ENCODE results near the gene NXPE1.

DNA sequence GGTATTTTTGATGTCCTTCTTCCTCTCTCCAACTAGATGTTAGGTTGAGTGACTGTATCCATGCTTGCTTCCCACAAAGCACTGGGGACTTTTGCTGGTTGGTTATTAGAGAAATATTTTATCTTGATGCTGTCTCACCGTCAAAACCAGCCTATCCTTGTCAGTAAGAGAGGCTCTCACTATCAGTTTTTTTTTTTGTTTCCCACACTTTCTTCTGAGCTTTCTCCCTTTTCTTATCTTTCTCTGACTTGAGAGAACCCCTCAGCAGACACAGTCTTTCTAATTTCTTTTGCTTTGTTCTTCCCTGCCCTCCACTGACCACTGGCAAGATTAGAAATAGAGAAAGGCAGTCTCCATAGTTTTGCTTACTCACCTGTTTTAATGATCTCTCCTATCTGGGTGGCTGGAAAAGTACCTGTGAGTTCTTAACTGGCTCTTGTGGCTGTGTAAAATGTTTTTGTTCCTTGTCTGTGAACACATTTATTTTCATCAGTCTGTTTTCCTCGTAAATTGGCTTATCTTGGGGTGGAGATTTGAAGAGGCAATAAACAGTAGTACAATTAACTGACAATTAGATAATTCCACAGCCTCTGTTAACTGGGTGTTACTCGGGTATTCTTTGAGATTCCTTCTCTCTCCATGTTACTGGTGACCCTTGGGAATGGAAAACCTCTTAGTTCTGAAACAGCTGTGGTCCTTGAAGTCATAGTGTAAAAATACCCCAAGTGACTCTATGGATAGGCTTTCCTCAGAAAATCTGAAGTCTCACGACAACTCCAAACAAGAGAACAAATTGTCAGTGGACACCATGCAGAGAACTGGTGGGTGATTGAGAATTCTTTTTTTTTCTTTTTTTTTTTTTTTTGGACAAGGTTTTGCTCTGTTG lies at the start of gene NXPE1:
- TF ChIP-seq CTCF (IDR thresholded peaks at IDR 0.05; ENCODE audit: insufficient read depth, low read length) (no peak), SPI1 (IDR thresholded peaks at IDR 0.05; ENCODE audit: borderline replicate concordance, low read depth) (no peak)

All from HL-60 (cell line).